GM10266 (cell line): ENCODE measurements around the gene COA5.
A peak's percentile ranks its signal among the peaks of the same experiment; 100 is the strongest.

Experiments
- DNase-seq: peaks from one replicate; pipeline ENCODE4 v3.0.0; 2012; ENCODE audit errors: extremely low spot score
- TF ChIP-seq, protein P1 (sequence below): IDR thresholded peaks from 2 replicates; pipeline ENCODE4 v1.5.1; 2012; ENCODE audit warnings: mild to moderate bottlenecking, low read depth; ENCODE audit not compliant: control insufficient read depth, insufficient read depth; ENCODE audit errors: missing control alignments

COA5 gene

DNA sequence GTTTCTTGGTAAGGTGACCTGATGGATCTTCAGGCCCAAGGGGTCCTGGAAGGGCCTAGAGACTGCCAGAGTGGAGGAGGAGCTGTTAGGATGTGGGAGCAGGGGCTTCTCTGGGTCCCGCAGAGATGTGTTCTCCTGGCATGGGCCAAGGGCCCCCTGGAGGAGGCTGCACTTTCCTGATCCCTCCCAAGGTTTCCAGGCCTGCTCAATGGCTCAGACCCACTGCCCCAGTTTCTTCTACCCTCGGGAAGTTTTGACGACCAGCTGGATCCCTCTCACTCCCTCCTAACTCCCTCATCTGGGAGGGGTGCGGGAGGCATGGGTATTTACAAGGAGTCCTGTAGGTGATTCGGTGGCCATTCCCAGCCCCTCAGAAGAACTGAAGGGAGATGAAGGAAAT lies 36.1 kb downstream of the COA5 start:
- no peak for DNase-seq
- TF ChIP-seq, protein P1, sequence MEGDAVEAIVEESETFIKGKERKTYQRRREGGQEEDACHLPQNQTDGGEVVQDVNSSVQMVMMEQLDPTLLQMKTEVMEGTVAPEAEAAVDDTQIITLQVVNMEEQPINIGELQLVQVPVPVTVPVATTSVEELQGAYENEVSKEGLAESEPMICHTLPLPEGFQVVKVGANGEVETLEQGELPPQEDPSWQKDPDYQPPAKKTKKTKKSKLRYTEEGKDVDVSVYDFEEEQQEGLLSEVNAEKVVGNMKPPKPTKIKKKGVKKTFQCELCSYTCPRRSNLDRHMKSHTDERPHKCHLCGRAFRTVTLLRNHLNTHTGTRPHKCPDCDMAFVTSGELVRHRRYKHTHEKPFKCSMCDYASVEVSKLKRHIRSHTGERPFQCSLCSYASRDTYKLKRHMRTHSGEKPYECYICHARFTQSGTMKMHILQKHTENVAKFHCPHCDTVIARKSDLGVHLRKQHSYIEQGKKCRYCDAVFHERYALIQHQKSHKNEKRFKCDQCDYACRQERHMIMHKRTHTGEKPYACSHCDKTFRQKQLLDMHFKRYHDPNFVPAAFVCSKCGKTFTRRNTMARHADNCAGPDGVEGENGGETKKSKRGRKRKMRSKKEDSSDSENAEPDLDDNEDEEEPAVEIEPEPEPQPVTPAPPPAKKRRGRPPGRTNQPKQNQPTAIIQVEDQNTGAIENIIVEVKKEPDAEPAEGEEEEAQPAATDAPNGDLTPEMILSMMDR = no peak

DNA sequence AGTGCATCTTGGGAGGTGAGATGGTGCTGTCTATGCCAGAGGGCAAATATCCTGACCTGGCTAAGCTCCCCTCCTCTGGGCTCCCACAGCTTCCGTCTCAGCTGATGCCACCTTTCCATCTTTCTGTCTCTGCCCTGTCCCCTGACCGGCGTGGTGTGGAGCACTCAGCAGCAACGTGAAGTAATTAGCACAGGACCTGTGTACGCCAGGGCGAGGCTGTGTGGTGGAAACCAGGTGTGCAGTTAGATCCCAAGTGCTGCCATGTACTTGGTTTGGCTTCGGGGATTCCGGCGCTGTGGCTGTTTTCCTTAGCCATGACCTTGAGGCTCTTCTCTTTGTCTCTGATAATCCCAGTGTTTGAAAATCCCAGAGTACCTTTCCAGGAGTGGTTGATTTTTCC lies 36.5 kb downstream of the COA5 start:
- TF ChIP-seq, protein P1 = no peak
- no peak for DNase-seq

DNA sequence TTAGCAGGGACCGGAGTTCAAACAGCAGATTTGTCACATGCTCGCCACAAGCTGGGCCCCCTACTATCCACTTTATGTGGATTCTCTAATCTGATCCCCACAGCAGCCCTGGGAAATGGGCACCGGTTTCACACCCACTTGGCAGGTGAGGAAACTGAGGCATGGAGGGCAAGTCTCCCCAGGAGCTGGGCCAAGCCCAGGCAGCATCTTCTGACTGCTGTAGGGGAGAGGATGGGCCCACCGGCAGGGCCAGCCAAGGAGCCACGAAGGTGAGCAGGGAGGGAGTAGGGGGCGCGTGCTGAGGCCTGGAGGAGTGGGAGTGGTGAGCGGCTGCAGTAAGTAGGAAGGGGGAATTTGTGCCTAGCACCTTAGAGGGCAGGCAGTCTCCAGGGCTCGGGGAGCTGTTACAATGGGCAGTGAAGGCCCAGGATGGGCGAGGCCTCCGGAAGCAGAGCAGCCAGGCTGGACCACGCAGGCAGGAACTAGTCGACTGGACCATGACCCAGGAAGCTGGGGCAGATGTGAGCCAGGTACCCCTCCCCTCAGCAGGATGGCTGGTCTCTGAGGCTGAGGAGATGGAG lies 37.1 kb downstream of the COA5 start:
- no peak for DNase-seq
- TF ChIP-seq, protein P1 = no peak

DNA sequence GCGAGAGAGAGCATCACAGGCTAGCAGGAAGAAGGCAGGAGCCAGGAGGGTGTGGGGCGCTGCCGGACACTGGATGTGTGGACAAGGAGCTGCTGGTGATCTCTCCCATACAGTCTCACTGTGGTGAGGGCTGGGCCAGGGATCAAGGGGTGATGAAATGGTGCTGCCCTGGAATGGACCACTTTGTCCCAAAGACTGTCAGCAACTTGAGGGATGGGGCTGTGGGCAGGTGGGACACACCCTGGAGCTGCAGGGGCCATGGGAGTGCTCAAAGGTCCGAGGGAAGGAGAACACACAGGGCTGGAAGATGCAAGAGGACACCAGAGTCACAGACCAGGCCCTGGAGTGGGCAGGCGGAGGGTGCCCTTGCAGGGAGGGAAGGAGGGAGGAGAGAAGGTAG lies 38.0 kb downstream of the COA5 start:
- DNase-seq = no peak
- TF ChIP-seq, protein P1 = no peak

DNA sequence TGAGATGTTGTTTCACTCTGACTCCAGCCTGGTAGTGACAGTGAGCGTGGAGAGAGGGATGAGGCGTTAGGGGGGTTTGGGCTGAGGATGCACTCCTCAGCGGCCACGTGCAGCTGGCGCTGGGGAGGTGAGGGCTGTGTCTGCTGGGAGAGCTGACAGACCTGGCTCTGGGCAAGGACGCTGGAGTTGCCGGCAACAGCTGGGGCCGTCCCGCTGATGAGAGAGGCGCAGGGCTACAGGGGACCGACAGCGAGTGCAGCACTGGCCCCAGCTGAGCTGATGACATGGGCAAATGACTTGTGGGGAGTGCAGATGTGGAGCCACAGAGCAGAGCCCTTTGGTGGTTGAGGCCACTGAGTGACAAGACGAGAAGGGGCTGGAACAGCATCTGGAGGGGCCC lies 38.4 kb downstream of the COA5 start:
- TF ChIP-seq, protein P1 = no peak
- no peak for DNase-seq

DNA sequence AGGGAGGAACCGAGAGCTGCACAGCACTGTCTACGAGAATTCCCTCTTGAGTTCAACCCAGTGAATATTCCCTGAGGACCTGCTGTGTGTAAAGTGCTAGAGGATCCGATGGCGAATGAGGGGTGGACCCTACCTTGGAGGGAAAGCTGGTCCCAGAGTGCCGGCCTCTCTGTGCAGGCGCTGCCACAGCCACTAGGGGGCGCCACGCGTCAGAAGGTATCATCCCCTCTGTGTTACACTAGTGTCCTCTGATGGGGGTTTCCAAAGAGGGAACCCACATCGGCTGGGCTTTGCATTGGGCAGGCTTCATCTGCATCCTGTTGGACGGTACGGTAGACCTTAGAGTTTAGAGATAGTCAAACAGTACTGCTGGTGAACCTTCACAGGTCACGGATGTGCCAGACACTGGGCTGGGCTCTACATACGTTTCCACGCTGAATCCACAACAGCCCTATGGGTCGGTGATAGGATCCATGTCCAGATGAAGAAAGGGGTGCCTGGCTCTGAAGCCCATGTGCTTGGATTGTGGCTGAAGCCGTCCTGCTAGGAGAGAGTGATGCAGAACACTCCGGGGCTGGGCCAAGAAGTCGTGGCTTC lies 39.0 kb downstream of the COA5 start:
- peak; percentile 81 for DNase-seq
- TF ChIP-seq, protein P1 = peak; percentile 86

DNA sequence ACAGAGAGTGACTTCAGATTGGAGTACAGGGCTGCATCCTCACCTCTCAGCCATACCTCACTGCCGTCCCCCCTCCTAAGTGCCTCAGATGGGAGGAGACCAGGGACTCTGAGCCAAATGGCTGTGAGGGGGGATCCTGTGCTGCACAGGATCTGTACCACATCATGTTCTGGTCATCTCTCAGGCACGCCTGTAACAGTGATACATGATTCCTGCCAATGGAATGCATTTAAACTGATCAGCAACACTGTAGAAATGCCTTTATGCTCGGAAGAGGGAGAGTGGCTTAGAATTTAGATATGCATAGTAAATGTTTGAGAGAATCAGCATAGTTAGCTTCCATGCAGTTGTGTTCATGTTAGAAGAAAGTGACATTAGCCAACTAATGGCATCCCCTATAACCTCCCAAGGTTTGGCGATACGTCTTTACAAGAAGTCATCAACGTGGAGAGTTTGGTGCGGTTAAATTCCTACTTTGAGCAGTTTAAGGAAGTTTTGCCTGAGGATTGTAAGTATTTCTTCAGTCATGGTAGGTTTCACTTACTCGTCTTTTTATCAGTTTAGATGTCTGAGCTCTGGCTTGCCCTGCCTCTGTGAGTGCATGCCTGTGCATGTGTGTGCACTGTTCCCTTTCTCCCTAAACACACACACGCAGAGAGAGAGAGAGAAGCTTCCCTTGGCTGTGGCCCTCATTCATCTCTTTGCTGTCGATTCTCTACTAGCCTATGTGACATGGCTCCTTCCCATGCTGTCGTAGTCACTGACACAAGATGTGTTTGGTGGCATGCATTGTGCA lies 40.0 kb downstream of the COA5 start:
- TF ChIP-seq, protein P1 = no peak

More for the DNA sequence above, 40.0 kb downstream of the COA5 start:
- DNase-seq = no peak
